Daoy (cell line): ENCODE results near the gene AMPD2. TPM values are rescaled to one million over a fixed set of nuclear protein-coding genes. Genes with fewer than 3 reads are reported as not detected.

Source experiments
- total RNA-seq: library from RNA; depleted of rRNA; stranded (reverse); fragments of >200 nt; shearing (Covaris generic); gene quantifications from 2 replicates; pipeline ENCODE4 v1.2.3, GENCODE V29; 2014; rRNA removed

The AMPD2 gene
- total RNA-seq, 1 experiment from 2014 or later = 135 TPM

Other genes starting within 250 kb of the AMPD2 start
- gene SORT1, start 221.9 kb upstream of the AMPD2 start, total RNA-seq = 14.1 and 16.3 TPM in 2 replicates
- gene PSMA5, start 193.4 kb upstream of the AMPD2 start, total RNA-seq = 218 and 382 TPM in 2 replicates
- 0.15 and 4.3 TPM in 2 replicates for gene SYPL2, start 153.3 kb upstream of the AMPD2 start, total RNA-seq
- 8.6 and 14.2 TPM in 2 replicates for gene ATXN7L2, start 135.9 kb upstream of the AMPD2 start, total RNA-seq
- gene CYB561D1, start 125.7 kb upstream of the AMPD2 start, total RNA-seq = 5.8 and 9.2 TPM in 2 replicates
- 3.2 and 3.7 TPM in 2 replicates for gene AMIGO1, start 110.1 kb upstream of the AMPD2 start, total RNA-seq
- gene GPR61, start 80.0 kb upstream of the AMPD2 start, total RNA-seq = not detected in 2 replicates
- gene GNAI3, start 71.2 kb upstream of the AMPD2 start, total RNA-seq = 24.1 and 24.6 TPM in 2 replicates
- gene GNAT2, start 221 bp upstream of the AMPD2 start, total RNA-seq = 0.11 and 4.8 TPM in 2 replicates
- 34.9 and 42.0 TPM in 2 replicates for gene GSTM4, start 36.3 kb downstream of the AMPD2 start, total RNA-seq
- gene GSTM2, start 48.2 kb downstream of the AMPD2 start, total RNA-seq = 0.42 and 1.0 TPM in 2 replicates
- 3.2 and 5.4 TPM in 2 replicates for gene GSTM1, start 68.0 kb downstream of the AMPD2 start, total RNA-seq
- gene GSTM5, start 92.4 kb downstream of the AMPD2 start, total RNA-seq = not detected in 2 replicates
- 194 and 206 TPM in 2 replicates for gene GSTM3, start 121.2 kb downstream of the AMPD2 start, total RNA-seq
- not detected in 2 replicates for gene EPS8L3, start 144.1 kb downstream of the AMPD2 start, total RNA-seq